Pons (tissue), 1 donor: ENCODE measurements around the gene UBB.

Experiments used
- DNase-seq: peaks from one replicate; pipeline ENCODE4 v3.0.0-alpha.2; 2016; ENCODE audit warnings: low spot score

The UBB gene

GRCh38 chr17:16380640-16381495, at the start of gene UBB:
TSS of gene UBB (plus strand) at chr17:16381091. CDS start at chr17:16381908, 817 bp downstream.
- DNase-seq = peak; percentile 97

DNA sequence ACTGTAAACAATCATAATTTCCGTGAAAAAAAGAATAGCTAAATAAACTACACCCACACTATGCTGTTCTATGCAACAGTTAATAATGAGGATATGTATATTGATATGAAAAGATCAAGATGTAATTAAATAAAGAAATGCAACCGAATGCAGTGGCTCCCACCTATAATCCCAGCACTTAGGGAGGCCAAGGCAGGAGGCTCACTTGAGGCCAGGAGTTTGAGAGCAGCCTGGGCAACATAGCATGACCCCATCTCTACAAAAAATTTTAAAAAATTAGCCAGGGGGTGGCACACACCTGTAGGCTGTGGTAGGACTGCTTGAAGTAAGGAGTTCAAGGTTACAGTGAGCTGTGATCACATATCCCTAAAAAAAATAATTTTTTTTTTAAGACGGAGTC, 42.5 kb upstream of the UBB start:
- DNase-seq = no peak

GRCh38 chr17:16339402-16339801, 41.5 kb upstream of the UBB start:
- DNase-seq = no peak

DNA sequence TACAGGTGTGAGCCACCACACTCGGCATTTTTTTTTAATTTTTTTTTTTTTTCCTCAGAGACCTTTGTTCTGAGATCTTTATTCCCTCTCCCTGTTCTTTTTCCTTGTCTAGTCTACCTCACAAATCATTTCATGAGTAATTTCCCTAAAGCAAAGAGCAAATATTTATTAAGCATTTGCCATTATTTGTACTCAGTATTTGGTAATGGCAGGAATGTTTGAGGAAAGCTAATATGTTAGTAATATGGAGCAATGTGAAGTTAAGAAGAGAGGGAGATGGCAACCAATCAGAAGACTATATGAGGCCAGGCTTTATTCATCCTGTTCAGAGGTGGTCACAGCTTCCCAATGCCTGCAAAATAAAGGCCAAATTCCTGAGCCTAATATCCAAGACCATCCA, 40.9 kb upstream of the UBB start:
- no peak for DNase-seq

GRCh38 chr17:16342979-16343378, 37.9 kb upstream of the UBB start:
- peak; percentile 20 for DNase-seq

DNA sequence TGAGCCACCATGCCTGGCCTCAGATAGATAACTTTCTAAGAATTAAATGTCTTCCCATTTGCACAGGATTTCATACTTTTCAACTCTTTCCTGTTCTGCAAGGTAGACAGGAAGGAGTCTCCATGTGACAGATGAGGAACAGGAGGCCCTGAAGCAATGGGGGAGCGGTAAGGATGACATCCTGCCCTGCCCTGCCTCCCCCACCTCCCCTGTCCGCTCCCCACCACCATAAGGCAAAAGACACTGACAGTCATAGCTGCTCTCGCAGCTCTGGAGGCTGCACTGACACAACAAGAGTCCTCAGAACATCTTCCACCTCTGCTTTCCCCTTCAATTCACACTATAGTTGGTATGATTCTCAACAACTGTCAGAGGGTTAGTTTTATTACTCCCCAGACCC, 37.3 kb upstream of the UBB start:
- no peak for DNase-seq

DNA sequence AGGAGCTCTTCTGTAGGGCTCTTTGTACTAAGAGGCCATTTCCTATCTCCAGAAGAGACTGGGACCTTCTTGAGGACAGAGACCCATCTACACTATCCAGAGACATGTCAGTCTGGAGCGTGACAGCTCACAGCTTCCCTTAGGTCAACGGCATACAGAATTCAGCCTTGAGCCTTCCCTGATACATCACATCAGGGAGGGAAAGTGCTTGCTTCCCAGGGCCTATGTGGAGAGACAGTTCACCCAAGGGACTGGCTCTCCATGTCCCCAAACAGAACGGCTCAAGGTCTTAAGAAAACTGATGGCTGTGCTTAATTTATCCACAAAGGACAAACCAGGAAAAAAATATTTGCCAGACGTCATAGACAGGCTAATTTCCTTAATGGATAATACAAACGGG, 35.3 kb upstream of the UBB start:
- no peak for DNase-seq

DNA sequence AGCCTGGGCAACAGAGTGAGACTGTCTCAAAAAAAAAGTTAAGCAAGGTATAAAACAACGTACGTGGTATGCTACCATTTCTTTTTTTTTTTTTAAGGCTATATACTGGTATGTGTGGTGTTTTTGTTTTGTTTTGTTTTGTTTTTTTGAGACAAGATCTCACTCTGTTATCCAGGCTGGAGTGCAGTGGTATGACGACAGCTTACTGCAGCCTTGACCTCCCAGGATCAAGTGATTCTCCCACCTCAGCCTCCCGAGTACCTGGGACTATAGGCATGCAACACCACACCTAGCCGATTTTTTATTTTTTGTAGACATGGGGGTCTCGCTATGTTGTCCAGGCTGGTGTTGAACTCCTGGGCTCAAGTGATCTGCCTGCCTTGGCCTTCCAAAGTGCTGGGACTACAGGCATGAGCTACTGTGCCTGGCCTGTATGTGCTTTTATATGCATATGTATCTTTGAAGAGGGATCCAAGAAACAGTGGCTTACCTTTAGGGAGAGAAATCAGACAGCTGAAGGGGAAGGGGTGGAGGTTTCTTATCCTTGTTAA, 34.1 kb upstream of the UBB start:
- DNase-seq = no peak

DNA sequence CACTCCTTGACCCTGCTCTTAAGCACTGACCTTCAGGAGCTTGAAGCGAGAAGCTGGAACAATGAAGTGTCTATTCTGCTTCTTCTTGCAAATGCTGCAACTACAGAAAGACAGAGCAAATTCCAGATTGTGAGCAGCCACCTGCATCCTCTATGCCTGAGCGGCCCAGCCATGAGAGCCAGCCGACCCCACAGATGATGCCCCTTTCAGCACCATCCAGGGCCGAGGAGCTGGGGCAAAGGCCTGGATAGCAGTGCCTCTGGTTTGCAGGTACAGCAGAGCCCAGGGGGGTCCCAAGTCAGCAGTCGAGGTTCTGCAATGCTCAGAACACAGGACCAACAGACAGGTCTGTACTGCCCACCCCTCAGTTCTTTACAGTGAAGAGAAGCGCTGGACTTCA, 32.3 kb upstream of the UBB start:
- DNase-seq = no peak

- no peak for DNase-seq
Observed at GRCh38 chr17:16349431-16349830, 31.5 kb upstream of the UBB start.

GRCh38 chr17:16351831-16352230, 29.1 kb upstream of the UBB start:
- DNase-seq = no peak

GRCh38 chr17:16352303-16352666, 28.6 kb upstream of the UBB start:
- no peak for DNase-seq

- no peak for DNase-seq
Observed at GRCh38 chr17:16352667-16353316, 28.1 kb upstream of the UBB start.

DNA sequence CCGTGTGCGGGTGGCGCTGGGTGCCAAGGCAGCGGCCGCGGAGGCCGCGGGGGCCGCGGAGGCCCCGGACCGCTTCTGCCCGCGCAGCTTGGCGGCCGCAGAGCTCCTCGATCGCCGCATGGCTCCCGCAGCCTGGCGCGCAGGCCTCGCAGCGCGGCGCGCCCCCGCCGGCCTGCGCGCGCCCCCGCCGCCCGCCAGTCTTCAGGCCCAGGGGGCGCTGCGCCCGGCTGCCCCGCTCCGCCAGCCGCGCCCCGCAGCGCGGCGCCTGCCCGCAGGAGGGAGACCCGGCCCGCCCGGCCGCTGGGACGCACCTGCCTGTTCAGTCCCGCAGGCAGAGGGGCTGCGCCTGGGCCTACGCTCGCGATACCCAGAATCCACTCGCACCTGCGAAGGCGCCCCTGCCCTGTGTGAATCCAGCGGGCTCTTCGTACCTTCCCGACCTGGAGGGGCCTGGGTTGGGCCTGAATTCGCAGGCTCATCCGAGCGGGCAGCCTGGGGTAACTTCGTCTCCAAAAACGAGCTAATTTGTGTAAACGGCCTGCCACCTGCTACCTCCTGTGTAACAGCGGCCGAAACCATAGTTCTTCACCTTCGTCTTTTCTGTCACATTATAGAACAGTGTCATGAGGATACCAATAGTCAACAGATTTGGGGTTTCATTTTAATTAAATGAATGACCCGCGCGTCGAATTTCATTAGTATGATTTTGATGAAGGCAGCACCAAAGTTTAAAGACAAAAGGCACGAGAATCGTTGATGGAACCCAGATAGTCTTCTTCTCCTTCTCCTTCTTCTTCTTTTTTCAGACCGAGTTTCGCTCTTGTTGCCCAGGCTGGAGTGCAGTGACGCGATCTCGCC, 27.3 kb upstream of the UBB start, which contains the start of gene CENPV:
TSS of gene CENPV (minus strand) at position 153 of the 858 bp plus-strand sequence. CDS start at position 120, 33 bp downstream.
- DNase-seq = no peak

- no peak for DNase-seq
Observed at GRCh38 chr17:16354585-16354984, 26.3 kb upstream of the UBB start.

DNA sequence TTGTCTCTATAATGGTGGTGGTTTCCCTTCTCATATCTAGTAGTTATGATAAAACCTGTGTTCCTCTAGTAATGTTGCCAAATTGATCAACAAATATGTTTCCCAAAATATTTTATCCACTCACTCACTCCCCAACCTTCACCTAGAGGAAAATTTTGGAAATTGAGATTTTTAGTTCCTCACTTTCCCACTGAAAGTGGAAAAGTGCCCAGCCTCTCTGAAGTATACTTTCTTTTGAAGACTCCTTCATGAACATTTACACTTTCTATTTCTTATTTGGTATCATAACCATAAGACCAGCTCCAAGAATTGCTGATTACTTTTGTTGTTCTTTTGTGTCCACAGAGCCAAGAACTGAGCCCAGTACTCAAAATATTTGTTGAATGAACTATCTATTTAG, 22.5 kb upstream of the UBB start:
- DNase-seq = no peak

DNA sequence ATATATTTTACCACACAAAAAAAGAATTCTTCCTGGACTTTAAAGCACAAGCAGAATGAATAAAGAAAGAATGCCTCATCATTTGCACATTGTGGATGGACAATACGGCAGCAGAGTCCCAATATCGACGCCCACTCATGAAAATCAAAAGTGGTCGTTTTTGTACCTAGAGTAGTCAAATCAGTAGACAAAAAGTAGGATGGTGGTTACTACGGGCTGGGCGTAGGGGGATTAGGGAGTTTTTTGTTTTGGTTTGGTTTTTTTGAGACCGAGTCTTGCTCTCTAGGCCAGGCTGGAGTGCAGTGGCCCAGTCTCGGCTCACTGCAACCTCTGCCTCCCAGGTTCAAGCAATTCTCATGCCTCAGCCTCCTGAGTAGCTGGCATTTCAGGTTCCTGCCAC, 19.0 kb upstream of the UBB start:
- no peak for DNase-seq

DNA sequence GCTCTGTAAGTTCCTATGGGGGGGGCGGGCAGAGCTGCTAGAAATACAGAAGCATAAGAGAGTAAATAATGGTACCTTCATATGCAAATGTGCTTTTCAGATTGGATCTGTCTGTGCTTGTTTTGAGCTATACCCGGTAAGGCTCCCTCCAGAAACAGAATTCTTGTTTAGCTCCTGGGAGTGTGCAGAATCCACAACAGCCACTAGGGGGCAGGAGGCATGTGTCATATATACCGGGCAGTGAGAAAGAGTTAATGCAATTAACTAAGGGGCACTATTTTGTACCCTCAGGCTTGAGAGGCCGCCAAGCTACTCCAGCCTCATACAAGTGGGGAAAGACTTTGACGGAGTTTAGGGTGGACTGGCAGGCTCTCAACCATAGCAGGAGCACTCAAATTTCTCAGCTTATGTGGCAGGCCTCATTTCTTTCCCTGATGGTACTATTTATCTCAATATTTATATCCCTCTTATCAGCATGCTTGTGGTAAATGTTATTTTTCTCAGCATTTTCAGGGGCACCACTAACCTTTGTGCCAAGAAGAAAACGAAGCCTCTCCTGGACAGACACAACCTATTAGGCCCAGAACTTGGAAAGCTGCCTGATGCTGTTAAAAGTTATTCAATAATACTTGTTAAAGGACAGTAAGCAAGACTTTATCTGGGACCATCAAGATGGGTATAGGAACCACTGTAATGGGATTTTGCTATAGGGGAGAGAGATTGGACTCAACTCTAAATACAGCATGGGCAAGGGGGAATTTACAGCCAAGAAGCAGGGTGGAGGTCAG, 16.9 kb upstream of the UBB start:
- DNase-seq = peak; percentile 89

DNA sequence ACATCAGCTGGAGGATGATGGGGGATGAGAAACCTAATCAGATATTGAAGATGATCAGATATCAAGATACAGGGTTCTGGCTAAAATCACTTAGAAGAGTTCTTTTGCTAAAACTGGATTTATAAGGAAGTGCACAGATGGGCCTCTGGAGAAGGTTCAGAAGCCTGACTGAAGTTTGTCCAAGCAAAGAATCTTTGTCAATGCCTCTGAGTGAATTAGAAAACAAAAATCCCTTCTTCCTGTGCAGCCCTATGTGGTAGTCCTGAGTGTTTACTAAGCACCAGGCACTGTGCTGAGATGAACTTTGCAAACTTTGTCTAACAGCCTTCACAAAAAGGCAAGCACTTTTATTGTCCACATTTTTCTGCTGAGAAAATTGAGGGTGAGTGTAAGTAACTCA, 16.3 kb upstream of the UBB start:
- peak; percentile 51 for DNase-seq

DNA sequence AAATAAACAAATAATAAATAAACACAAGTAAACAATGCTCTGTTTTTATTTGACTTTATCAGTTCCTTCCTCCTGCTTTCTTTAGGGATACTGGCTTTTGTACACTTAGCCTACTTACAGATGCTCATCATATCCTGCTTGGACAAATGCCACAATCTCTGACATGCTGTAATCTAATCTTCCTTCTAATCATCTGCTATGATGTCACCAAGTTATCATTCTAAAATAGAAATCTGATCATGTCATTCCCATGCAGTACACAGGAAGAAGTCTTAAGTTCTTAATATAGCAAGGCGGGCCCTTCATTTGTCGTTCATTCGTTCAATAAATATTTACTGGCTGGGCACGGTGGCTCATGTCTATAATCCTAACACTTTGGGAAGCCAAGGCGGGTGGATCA, 9.1 kb upstream of the UBB start:
- no peak for DNase-seq

GRCh38 chr17:16374146-16374938, 6.5 kb upstream of the UBB start:
- DNase-seq = no peak
